DND-41 (cell line): ENCODE measurements around the gene LRG1.

Source experiments
- CTCF ChIP-seq: IDR thresholded peaks from 2 replicates; pipeline ENCODE4 v1.5.1; 2012; ENCODE audit warnings: borderline replicate concordance, low read length, moderate library complexity, mild to moderate bottlenecking; ENCODE audit not compliant: poor library complexity, severe bottlenecking; ENCODE audit errors: extremely low read depth
- EZH2 ChIP-seq: IDR thresholded peaks from 3 replicates; pipeline ENCODE4 v1.6.1; 2012; ENCODE audit warnings: borderline replicate concordance, low read depth, mild to moderate bottlenecking, moderate library complexity, low read length, inconsistent platforms; ENCODE audit not compliant: severe bottlenecking

- TF ChIP-seq CTCF (no peak), EZH2 (no peak)
These were observed 33.2 kb downstream of the LRG1 start for GRCh38 chr19:4506449-4507149.
